Brain pericyte (primary cell): Measurements from ENCODE around the gene KIF7.

Source experiments
- DNase-seq: peaks from one replicate; pipeline ENCODE4 v3.0.0-alpha.2; 2012; ENCODE audit warnings: low read depth, low spot score

The KIF7 gene

DNA sequence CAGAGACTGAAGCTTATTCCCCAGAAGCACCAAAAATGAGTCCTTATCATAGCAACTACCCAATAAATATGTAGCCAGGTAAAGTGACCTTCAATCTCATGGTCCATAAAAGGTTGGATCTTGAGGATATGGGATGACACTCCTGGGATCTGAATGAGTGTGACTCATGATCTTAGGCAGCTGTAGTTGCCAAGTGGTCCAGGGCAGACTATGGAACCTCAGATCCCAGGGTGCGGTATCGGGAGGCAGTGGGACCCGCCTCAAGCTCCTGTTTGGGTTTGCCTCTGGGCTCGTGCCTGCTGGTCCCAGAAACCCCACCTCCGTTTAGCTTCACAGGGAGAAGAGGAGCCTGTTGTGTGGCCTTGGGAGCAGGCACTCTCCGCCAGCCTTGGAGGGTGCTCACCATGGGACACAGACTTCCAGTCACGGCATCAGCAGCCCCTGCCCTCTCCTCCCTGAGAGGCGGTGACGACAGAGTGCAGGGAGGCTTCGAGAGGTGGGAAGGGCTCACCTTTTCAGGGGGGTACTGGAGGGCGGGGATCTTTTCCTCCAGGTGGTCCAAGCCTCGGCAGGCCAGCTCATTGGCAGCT is 15.8 kb upstream of the KIF7 start:
- DNase-seq = no peak

DNA sequence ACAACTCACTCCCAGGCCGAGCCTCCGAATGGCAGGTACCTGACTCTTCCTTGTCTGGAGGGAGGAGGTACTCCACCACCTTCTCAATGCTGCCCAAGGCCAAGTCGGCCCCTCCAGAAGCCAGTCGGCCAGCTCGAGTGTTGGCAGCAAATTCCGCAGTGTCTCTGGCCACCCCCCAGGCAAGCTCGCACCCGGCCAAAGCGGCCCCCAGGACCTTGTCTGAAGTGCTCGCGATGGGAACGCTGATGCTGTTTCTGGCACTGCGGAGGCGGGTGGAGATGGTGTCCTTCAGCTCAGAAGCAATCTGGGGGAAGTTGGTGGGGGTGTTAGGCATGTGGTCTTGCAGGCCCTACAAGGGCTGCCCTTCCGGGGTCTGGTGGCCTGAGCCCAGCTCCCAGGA is 14.7 kb upstream of the KIF7 start:
- DNase-seq = no peak

- no peak for DNase-seq
Measured at GRCh38 chr15:89669309-89669865, 14.1 kb upstream of the KIF7 start.

DNA sequence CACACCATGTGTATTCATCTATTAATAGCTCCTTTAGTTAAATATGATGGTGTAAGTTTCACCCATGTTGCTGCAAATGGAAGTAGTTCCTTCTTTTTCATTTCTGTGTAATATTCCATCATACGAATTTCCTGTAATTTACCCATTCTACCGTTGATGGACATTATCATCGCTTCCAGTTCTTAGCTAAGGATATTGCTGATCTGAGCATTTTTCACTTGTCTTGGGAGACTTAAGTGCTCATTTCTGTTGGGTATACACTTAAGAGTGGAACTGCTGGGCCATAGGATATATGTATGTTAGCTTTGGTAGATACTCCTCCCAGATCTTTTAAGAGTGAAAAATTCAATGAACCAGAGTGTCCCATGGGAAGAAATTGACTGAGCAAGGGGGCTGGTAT is 12.9 kb upstream of the KIF7 start:
- no peak for DNase-seq

DNA sequence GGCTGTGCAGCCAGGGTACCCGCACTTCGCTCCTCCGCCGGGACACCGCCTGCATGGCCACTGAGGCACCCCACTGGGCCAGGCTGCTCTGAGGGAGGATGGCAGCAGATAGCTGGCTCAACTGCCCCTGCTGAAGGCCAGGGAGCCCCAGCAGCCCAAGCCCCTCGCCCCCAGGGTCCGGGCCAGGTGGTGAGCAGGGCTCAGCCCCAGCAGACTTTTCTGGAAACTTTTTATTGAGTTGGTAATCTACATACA is 12.4 kb upstream of the KIF7 start:
- DNase-seq = no peak

DNA sequence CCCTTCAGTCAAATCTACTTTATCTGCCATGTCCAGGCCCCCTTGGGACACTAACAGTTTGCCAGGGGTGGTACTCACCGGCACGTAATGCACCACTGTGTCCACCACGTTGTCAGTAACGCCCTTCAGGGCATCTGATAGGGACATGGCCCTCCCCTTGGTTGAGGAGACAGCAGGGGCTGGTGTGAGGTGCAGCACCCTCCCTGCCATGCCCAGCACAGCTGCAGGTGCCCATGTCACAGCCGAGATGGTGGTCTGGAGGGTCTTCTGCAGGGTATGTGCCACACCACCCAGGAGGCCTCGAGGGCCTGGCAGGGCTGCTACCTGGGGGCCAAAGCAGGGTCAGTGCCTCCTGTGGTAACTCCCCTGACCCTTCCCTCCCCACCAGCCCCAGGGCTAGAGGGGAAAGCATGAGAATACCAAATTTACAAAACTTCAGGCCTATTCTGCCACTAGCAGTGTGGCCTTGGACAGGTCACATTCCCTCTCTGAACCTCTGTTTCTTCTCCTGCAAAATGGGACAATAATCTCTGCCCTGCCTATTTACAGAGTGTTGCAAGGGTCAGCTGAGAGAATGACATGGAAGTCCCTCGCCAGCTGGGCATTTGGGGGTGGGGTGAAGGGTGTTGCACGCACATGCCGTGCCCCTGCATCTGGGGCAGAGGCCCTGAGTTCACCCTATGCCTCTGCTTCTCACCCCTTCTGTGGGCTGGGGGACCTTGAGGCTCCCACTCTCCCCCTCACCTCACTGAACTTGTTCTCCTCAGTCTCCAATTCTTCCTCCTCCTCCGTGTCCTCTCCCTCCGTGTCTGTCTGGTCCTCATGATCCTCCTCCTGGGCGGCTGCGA is 11.8 kb upstream of the KIF7 start:
- DNase-seq = no peak

DNA sequence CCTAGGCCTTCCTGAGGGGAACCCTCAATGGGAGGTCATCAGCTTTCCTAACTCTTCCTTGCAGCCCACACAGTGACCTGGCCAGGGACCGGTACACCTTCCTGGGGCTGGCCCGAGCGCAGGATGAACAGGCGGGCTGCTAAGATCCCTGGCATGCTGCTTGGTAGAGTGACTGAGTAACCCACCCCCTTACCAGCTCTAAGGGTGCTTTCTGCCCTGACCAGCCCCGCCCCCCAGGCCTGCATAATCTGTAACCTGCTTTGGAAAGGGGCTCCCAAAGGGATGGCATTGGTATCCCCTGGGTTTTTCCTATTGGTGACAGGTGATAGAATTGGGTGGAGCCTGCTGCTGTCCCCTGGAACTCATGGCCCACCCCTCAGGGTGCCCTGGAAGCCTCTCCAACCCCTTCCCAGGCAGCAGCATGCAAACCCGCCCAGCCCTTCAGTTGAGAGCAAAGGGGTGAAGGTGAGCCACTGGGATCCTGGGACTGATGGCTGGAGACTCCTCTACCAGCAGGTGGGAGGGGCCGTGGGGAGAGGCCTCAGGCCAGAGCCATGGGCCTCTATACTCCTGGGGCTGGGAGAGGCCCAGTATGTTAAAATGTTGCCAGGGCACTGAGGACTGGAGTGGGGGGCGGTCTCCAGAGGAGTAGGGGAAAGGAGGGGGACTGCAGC is 11.1 kb upstream of the KIF7 start:
- DNase-seq = no peak

DNA sequence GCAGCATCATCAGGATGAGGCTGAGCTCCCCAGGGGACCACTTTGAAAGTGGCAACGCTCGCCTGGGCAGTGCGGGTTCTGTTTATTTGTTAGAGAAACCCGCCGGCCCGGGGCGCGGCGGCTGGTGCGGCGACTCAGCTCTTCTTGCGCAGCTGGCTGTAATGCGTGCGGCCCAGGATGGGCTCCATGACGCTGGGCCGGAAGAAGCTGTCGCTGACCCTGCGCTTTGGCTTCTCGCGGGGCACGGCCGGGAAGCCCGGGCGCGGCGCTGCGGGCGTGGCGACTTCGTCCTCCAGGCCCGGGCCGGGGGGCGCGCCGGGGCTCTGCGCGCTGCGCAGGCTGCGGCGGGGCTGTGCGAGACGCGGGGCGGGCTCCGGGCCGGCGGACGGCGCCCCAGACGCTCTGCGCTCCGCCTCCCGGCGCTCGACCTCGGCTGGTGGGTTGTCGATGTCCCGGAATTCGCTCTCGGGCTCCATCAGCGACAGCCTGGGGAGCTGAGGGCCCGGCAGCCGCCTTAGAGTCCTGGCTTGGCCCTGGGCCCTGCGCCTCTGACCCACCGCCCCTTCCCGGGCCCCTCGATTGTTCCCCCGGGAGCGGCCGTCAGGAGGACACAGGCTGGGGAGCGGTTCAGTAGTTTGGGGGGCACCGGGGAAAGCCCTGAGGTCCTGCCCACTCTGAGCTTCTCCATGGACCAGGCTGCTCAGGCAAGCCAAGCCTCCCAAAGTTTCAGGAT is 10.3 kb upstream of the KIF7 start:
- DNase-seq = no peak

GRCh38 chr15:89664441-89665350 is 9.4 kb upstream of the KIF7 start:
- DNase-seq = no peak

DNA sequence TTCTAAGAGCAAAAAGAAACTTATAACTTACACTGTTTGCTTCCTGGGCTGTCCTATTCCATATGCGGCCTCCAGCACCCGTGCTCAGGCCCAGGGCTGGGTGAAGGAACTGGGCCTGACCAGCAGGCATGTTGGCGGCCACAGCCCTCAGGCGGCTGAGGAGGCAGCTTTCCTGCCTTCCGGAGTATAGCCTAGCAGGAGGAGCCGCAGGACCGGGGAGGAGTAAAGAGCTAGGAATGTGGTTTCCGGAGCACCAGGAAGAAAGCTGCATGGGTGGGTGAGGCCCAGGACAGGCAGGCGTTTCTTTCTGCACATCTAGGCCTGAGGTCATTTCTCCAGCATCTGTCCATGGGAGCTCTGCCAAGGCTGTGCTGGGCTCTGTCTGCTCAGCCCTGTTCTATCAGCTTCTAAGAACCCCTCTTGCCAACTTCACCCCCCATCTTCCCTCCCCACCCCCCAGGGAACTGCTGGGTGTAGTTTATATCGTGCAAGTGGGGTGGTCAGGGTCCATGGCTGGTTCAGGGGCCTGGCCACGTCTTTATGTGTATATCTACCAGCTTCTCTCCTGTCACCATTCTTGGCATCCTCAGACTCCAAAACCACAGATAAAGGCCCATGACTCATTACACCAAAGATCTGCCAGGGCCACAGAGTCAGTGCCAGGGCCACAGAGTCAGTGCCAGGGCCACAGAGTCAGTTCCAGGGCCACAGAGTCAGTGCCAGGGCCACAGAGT is 7.8 kb upstream of the KIF7 start:
- no peak for DNase-seq

- no peak for DNase-seq
Measured at GRCh38 chr15:89660556-89660955, 5.3 kb upstream of the KIF7 start.

DNA sequence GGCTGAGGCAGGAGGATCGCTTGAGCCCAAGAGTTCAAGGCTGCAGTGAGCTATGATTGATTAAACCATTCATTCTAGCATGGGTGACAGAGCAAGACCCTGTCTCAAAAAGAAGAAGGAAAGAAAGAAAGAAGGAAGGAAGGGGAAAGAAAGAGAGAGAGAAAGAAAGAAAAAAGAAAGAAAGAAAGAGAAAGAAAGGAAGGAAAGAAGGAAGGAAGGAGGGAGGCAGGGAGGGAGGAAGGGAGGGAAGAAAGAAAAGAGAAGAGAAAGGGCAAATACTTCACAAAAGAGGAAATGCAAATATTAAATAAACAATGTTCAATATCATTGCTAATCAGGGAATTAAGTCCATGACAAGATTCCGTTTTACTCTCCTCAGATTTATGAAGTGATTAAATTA is 4.0 kb upstream of the KIF7 start:
- DNase-seq = no peak

- no peak for DNase-seq
Measured at GRCh38 chr15:89657686-89658200, 2.5 kb upstream of the KIF7 start.

DNA sequence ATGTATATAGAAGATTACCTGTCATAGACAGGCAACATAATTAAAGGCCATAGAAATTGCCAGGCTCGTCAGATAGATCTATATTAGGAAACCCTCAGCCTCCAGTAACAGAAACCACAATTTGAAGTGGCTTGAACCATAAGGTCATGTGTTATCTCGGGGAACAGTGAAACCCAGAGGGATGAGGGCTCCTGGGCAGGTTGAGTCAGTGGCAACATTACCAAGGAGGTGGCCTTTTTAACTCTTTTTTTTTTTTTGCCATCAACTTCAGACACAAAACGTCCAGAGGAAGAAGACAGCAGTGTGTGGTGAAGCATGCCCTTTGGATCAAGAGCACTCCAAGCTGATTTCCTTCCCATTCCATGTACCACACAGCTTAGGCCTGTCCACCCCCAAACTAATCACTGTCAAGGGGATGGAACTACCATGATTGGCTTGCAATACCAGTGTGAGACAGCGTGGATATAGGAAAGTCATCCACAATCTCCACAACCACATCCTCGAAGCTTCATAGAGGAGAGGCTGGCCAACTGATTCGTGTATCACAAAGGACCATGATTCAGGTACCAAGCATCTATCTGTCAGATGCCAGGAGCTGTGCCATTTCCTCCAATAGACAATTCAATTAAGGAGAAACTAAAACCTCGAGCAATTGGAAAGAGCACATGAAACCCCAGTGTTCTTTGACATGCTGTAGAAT is 999 bp upstream of the KIF7 start:
- DNase-seq = no peak

DNA sequence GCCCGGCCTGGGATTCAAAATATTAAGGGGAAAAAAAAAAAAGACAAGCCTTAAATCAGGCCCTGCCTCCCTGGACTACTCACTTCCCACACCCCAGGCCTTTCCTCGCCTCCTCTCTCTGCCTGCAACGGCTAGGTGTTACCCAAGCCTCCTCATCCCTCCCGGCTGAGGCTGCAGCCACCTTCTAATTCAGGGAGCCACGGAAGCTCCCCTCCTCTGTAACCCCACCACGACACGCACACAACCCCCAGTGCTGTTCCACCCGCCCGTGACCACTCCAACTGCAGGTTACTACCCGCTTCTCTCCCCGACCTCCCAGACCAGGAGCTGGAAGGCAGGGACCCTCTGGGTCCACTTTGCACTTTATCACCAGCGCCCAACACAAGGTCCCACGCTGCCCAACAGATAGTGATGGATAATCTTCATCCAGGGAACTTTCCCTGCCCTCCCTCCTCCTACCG is 936 bp downstream of the KIF7 start:
- DNase-seq = no peak

- no peak for DNase-seq
Measured at GRCh38 chr15:89653578-89653977, 1.7 kb downstream of the KIF7 start.

- DNase-seq = no peak
Measured at GRCh38 chr15:89652666-89653065, 2.6 kb downstream of the KIF7 start.

- no peak for DNase-seq
Measured at GRCh38 chr15:89652131-89652530, 3.1 kb downstream of the KIF7 start.

DNA sequence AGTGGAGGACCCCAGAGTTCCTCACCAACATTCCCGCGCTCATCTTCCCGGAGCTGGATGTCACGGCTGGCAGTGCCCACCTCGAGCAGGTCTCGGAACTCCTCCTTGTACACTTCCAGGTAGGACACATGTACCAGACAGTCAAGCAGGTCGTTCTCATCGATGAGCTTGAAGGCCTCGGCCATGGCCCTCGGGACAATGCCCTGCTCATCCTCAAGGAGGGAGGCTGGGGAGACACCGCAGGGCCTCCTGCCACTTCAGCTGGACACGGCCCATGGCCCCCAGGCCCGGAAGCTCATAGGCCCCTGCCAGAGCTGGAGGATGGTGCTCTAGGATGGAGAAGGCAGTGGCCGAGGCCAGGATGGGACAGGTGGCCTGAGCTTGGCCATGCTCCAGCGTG is 5.6 kb downstream of the KIF7 start:
- no peak for DNase-seq
